GM21786 (cell line): ENCODE results near the gene PIGA.
"Not testable (repeated sequence)": the region's sequence is repeated elsewhere in the genome, so short reads cannot be mapped to it uniquely, and the experiment has no call there.

Experiments
- ATAC-seq: cut with Tn5 transposase; IDR thresholded peaks from one replicate; pipeline ENCODE4 v1.9.1; 2021; ENCODE audit not compliant: unreplicated experiment

Gene PIGA

GRCh38 chrX:15322072-15322471 is 13.3 kb downstream of the PIGA start:
- no peak for ATAC-seq

- ATAC-seq, result no peak
Observed at GRCh38 chrX:15321447-15321846, 13.9 kb downstream of the PIGA start.

GRCh38 chrX:15320297-15320696 is 15.0 kb downstream of the PIGA start:
- no peak for ATAC-seq

- ATAC-seq, result no peak
Observed at GRCh38 chrX:15319075-15319474, 16.2 kb downstream of the PIGA start.

- ATAC-seq, result no peak
Observed at GRCh38 chrX:15315509-15315908, 19.8 kb downstream of the PIGA start, which contains the start of gene ASB11. ASB11 (minus strand) TSS chrX:15315640; CDS start chrX:15315605, 35 bp downstream.

- no peak for ATAC-seq
Observed at GRCh38 chrX:15314472-15314871, 20.9 kb downstream of the PIGA start.

- no peak for ATAC-seq
Observed at GRCh38 chrX:15311119-15311518, 24.2 kb downstream of the PIGA start.

GRCh38 chrX:15310117-15310516 is 25.2 kb downstream of the PIGA start:
- ATAC-seq, result no peak

- not testable (repeated sequence) for ATAC-seq
Observed at GRCh38 chrX:15305899-15306298, 29.4 kb downstream of the PIGA start.

- peak; percentile 62 for ATAC-seq
Observed at GRCh38 chrX:15301924-15302323, 33.4 kb downstream of the PIGA start.

GRCh38 chrX:15299941-15300851 is 35.1 kb downstream of the PIGA start:
- ATAC-seq, result no peak

GRCh38 chrX:15298780-15299179 is 36.5 kb downstream of the PIGA start:
- no peak for ATAC-seq

- no peak for ATAC-seq
Observed at GRCh38 chrX:15298201-15298600, 37.1 kb downstream of the PIGA start.

GRCh38 chrX:15293451-15293850 is 41.9 kb downstream of the PIGA start:
- ATAC-seq, result no peak

- ATAC-seq, result no peak
Observed at GRCh38 chrX:15292861-15293260, 42.5 kb downstream of the PIGA start.

GRCh38 chrX:15277604-15278003 is 57.7 kb downstream of the PIGA start:
- ATAC-seq, result no peak

- ATAC-seq, result no peak
Observed at GRCh38 chrX:15274946-15275345, 60.4 kb downstream of the PIGA start.

GRCh38 chrX:15273275-15273674 is 62.0 kb downstream of the PIGA start:
- not testable (repeated sequence) for ATAC-seq

GRCh38 chrX:15271757-15272156 is 63.6 kb downstream of the PIGA start:
- ATAC-seq, result no peak

- peak; percentile 81 for ATAC-seq
Observed at GRCh38 chrX:15269618-15270521, 65.5 kb downstream of the PIGA start, which contains the start of gene ASB9. ASB9 (minus strand) TSS chrX:15270083; CDS start chrX:15269874, 209 bp downstream.
